ENCODE data around the gene DCAKD. TPM values are rescaled to one million over a fixed set of nuclear protein-coding genes. Genes with fewer than 3 reads are reported as not detected.

DCAKD gene
- total RNA-seq, 4 donors from 2014 or later: 9.8 to 14.4 (median 12.3) TPM

DNA sequence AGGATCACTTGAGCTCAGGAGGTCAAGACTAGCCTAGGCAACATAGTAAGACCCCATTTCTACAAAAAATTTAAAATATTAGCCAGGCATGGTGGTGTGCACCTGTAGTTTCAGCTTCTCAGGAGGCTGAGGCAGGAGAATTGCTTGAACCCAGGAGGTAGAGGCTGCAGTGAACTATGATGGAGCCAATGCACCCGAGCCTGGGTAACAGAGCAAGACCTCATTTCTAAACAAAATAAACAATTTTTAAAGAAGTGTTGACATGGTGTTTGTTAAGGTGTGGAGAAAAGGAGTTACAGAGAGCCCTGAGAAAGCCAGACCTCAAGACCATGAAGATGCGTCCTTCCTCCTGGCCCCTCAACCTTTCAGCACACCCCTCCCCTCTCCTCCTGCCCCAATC, 45.7 kb downstream of the DCAKD start:
- no peaks in the 10 kb centered on the region for H3K4me1 ChIP-seq
- no peaks in the 10 kb centered on the region for H3K27me3 ChIP-seq
- H3K4me3 ChIP-seq: no peak overlapping the region
- H3K36me3 ChIP-seq: no peaks in the 10 kb centered on the region
- DNase-seq (no peak), ATAC-seq (no peak)
- no peak overlapping the region for H3K27ac ChIP-seq
- intact Hi-C loops (cut with DNase I; ENCODE audit: low total_unique reads) (no loop called here), in situ Hi-C loops (cut with MboI; ENCODE audit: low sequenced_read_pairs in 4 of 4) (loop anchor here in 1 of 4 donors (25.0 kb wide), 1 partner anchor 218 kb away; no protein-coding TSS in a partner anchor)
- H3K9me3 ChIP-seq: no peaks in the 10 kb centered on the region
- TF ChIP-seq, protein P1, sequence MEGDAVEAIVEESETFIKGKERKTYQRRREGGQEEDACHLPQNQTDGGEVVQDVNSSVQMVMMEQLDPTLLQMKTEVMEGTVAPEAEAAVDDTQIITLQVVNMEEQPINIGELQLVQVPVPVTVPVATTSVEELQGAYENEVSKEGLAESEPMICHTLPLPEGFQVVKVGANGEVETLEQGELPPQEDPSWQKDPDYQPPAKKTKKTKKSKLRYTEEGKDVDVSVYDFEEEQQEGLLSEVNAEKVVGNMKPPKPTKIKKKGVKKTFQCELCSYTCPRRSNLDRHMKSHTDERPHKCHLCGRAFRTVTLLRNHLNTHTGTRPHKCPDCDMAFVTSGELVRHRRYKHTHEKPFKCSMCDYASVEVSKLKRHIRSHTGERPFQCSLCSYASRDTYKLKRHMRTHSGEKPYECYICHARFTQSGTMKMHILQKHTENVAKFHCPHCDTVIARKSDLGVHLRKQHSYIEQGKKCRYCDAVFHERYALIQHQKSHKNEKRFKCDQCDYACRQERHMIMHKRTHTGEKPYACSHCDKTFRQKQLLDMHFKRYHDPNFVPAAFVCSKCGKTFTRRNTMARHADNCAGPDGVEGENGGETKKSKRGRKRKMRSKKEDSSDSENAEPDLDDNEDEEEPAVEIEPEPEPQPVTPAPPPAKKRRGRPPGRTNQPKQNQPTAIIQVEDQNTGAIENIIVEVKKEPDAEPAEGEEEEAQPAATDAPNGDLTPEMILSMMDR (IDR thresholded peaks at IDR 0.05 in 4 of 5, conservative IDR thresholded peaks at IDR 0.05 in 1 of 5): no peak
- TF ChIP-seq POLR2A (IDR thresholded peaks at IDR 0.05): no peak

GRCh38 chr17:45004388-45004787, 47.0 kb downstream of the DCAKD start:
- TF ChIP-seq, protein P1 (IDR thresholded peaks at IDR 0.05 in 4 of 5, conservative IDR thresholded peaks at IDR 0.05 in 1 of 5): no peak
- TF ChIP-seq POLR2A (IDR thresholded peaks at IDR 0.05): no peak
- intact Hi-C loops (cut with DNase I; ENCODE audit: low total_unique reads) (no loop called here), in situ Hi-C loops (cut with MboI; ENCODE audit: low sequenced_read_pairs in 4 of 4) (loop anchor here in 1 of 4 donors (25.0 kb wide), 1 partner anchor 217 kb away; no protein-coding TSS in a partner anchor)
- H3K27ac ChIP-seq: no peak overlapping the region
- no peak overlapping the region for H3K4me3 ChIP-seq
- DNase-seq (no peak), ATAC-seq (no peak)
- H3K36me3 ChIP-seq: no peaks in the 10 kb centered on the region
- no peaks in the 10 kb centered on the region for H3K9me3 ChIP-seq
- no peaks in the 10 kb centered on the region for H3K4me1 ChIP-seq
- no peaks in the 10 kb centered on the region for H3K27me3 ChIP-seq

GRCh38 chr17:45003877-45004276, 47.6 kb downstream of the DCAKD start:
- Histone ChIP-seq H3K36me3 (no peaks in the 10 kb centered on the region), H3K9me3 (no peaks in the 10 kb centered on the region), H3K4me3 (no peak overlapping the region), H3K27me3 (no peaks in the 10 kb centered on the region), H3K4me1 (no peaks in the 10 kb centered on the region), H3K27ac (no peak overlapping the region)
- in situ Hi-C loops (cut with MboI; ENCODE audit: low sequenced_read_pairs in 4 of 4) (loop anchor here in 1 of 4 donors (25.0 kb wide), 1 partner anchor 217 kb away; no protein-coding TSS in a partner anchor), intact Hi-C loops (cut with DNase I; ENCODE audit: low total_unique reads) (no loop called here)
- ATAC-seq: no peak
- TF ChIP-seq, protein P1 (IDR thresholded peaks at IDR 0.05 in 4 of 5, conservative IDR thresholded peaks at IDR 0.05 in 1 of 5): no peak
- TF ChIP-seq POLR2A (IDR thresholded peaks at IDR 0.05): no peak
- DNase-seq: no peak

- Histone ChIP-seq H3K4me1 (no peaks in the 10 kb centered on the region), H3K36me3 (no peaks in the 10 kb centered on the region), H3K27ac (no peak overlapping the region), H3K9me3 (no peaks in the 10 kb centered on the region), H3K27me3 (no peaks in the 10 kb centered on the region), H3K4me3 (no peak overlapping the region)
- TF ChIP-seq, protein P1 (IDR thresholded peaks at IDR 0.05 in 4 of 5, conservative IDR thresholded peaks at IDR 0.05 in 1 of 5): no peak
- no peak for TF ChIP-seq POLR2A (IDR thresholded peaks at IDR 0.05)
- DNase-seq (no peak), ATAC-seq (no peak)
- in situ Hi-C loops (cut with MboI; ENCODE audit: low sequenced_read_pairs in 4 of 4) (loop anchor here in 1 of 4 donors (25.0 kb wide), 1 partner anchor 214 kb away; no protein-coding TSS in a partner anchor), intact Hi-C loops (cut with DNase I; ENCODE audit: low total_unique reads) (no loop called here)
These were observed 50.1 kb downstream of the DCAKD start for GRCh38 chr17:45001310-45001709.

DNA sequence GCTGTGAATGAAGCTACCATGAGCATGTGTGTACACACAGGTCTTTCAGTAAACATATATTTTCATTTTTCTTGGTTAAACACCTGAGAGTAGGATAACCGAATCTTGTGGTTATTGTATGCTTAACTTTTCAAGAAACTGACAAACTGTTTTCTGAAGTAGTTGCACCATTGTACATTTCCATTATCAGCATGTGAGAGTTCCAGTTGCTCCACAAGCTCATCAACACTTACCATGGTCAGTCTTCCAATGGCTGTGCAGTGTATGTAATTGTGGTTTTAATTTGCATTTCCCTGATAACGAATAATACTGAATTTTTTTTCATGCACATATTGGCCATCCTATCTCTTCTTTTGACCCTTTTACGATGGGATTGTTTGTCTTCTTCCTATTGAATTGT, 52.0 kb downstream of the DCAKD start:
- Histone ChIP-seq H3K4me1 (no peaks in the 10 kb centered on the region), H3K27ac (no peak overlapping the region), H3K4me3 (no peak overlapping the region), H3K9me3 (no peaks in the 10 kb centered on the region), H3K36me3 (no peaks in the 10 kb centered on the region), H3K27me3 (no peaks in the 10 kb centered on the region)
- ATAC-seq (no peak), DNase-seq (no peak)
- in situ Hi-C loops (cut with MboI; ENCODE audit: low sequenced_read_pairs in 4 of 4) (no loop called here), intact Hi-C loops (cut with DNase I; ENCODE audit: low total_unique reads) (no loop called here)
- TF ChIP-seq, protein P1 (IDR thresholded peaks at IDR 0.05 in 4 of 5, conservative IDR thresholded peaks at IDR 0.05 in 1 of 5): no peak
- TF ChIP-seq POLR2A (IDR thresholded peaks at IDR 0.05): no peak
